ENCODE data around the gene TNFSF8. TPM values are rescaled to one million over a fixed set of nuclear protein-coding genes. Genes with fewer than 3 reads are reported as not detected.

TNFSF8 gene
- total RNA-seq, 1 donor from 2014 or later, result not detected

- DNase-seq (ENCODE audit: low spot score, unreplicated experiment), result no peak
- H3K4me3 Mint-ChIP-seq (ENCODE audit: low read depth), result no peak overlapping the region
- H3K4me1 Mint-ChIP-seq (ENCODE audit: low read depth), result peaks cover 1% of the 10 kb centered on the region
- H3K27ac Mint-ChIP-seq, result no peak overlapping the region
- TF ChIP-seq CTCF (IDR thresholded peaks at IDR 0.05; ENCODE audit: unreplicated experiment), result no peak
- H3K27me3 Mint-ChIP-seq, result peaks cover 14% of the 10 kb centered on the region
- H3K36me3 Mint-ChIP-seq (ENCODE audit: insufficient read depth), result no peaks in the 10 kb centered on the region
- no peaks in the 10 kb centered on the region for H3K9me3 Mint-ChIP-seq (ENCODE audit: low read depth)
These were observed 16.7 kb downstream of the TNFSF8 start for GRCh38 chr9:114913656-114914055.

GRCh38 chr9:114913217-114913616 is 17.2 kb downstream of the TNFSF8 start:
- Mint-ChIP-seq H3K4me1 (ENCODE audit: low read depth) (peaks cover 6% of the 10 kb centered on the region), H3K4me3 (ENCODE audit: low read depth) (no peak overlapping the region), H3K9me3 (ENCODE audit: low read depth) (no peaks in the 10 kb centered on the region), H3K27ac (no peak overlapping the region), H3K27me3 (peaks cover 14% of the 10 kb centered on the region), H3K36me3 (ENCODE audit: insufficient read depth) (no peaks in the 10 kb centered on the region)
- TF ChIP-seq CTCF (IDR thresholded peaks at IDR 0.05; ENCODE audit: unreplicated experiment), result no peak
- no peak for DNase-seq (ENCODE audit: low spot score, unreplicated experiment)

GRCh38 chr9:114911167-114911821 is 19.1 kb downstream of the TNFSF8 start:
- Mint-ChIP-seq H3K27ac (no peak overlapping the region), H3K4me1 (ENCODE audit: low read depth) (peaks cover 15% of the 10 kb centered on the region)
- no peak for DNase-seq (ENCODE audit: low spot score, unreplicated experiment)

GRCh38 chr9:114910541-114910940 is 19.9 kb downstream of the TNFSF8 start:
- Mint-ChIP-seq H3K27me3 (peaks cover 9% of the 10 kb centered on the region), H3K27ac (no peak overlapping the region), H3K9me3 (ENCODE audit: low read depth) (no peaks in the 10 kb centered on the region), H3K4me1 (ENCODE audit: low read depth) (peaks cover 15% of the 10 kb centered on the region), H3K4me3 (ENCODE audit: low read depth) (no peak overlapping the region), H3K36me3 (ENCODE audit: insufficient read depth) (no peaks in the 10 kb centered on the region)
- TF ChIP-seq CTCF (IDR thresholded peaks at IDR 0.05; ENCODE audit: unreplicated experiment), result no peak
- DNase-seq (ENCODE audit: low spot score, unreplicated experiment), result no peak

More at GRCh38 chr9:114911167-114911821, 19.1 kb downstream of the TNFSF8 start:
- no peaks in the 10 kb centered on the region for H3K9me3 Mint-ChIP-seq (ENCODE audit: low read depth)
- peak; percentile 79 for TF ChIP-seq CTCF (IDR thresholded peaks at IDR 0.05; ENCODE audit: unreplicated experiment)
- H3K27me3 Mint-ChIP-seq, result peaks cover 9% of the 10 kb centered on the region
- no peaks in the 10 kb centered on the region for H3K36me3 Mint-ChIP-seq (ENCODE audit: insufficient read depth)
- H3K4me3 Mint-ChIP-seq (ENCODE audit: low read depth), result no peak overlapping the region

GRCh38 chr9:114909661-114910060 is 20.7 kb downstream of the TNFSF8 start:
- Mint-ChIP-seq H3K4me1 (ENCODE audit: low read depth) (peaks cover 15% of the 10 kb centered on the region), H3K9me3 (ENCODE audit: low read depth) (no peaks in the 10 kb centered on the region), H3K4me3 (ENCODE audit: low read depth) (no peak overlapping the region), H3K36me3 (ENCODE audit: insufficient read depth) (no peaks in the 10 kb centered on the region), H3K27ac (no peak overlapping the region), H3K27me3 (peaks cover 9% of the 10 kb centered on the region)
- no peak for DNase-seq (ENCODE audit: low spot score, unreplicated experiment)
- TF ChIP-seq CTCF (IDR thresholded peaks at IDR 0.05; ENCODE audit: unreplicated experiment), result no peak

Data from progenitor cell of endocrine pancreas (in vitro differentiated cells).